Fibroblast of villous mesenchyme (primary cell): ENCODE results near the gene RFX3. TPM values are rescaled to one million over a fixed set of nuclear protein-coding genes. Genes with fewer than 3 reads are reported as not detected.
"Not testable (repeated sequence)": the region's sequence is repeated elsewhere in the genome, so short reads cannot be mapped to it uniquely, and the experiment has no call there.

Source experiments
- DNase-seq: peaks from one replicate; pipeline ENCODE4 v3.0.0-alpha.2; 2010; ENCODE audit warnings: low read depth
- H3K4me3 ChIP-seq: 2 replicates; pipeline ENCODE4 v1.5.1; 2011; ENCODE audit warnings: low read depth, mild to moderate bottlenecking, low read length
- CTCF ChIP-seq: IDR thresholded peaks from 2 replicates; pipeline ENCODE4 v1.5.1; 2012; ENCODE audit warnings: low read depth, mild to moderate bottlenecking, low read length; ENCODE audit not compliant: insufficient read depth
- total RNA-seq: library from RNA; depleted of rRNA; stranded (reverse); fragments of >200 nt; gene quantifications from 2 replicates; pipeline ENCODE4 v1.2.3, GENCODE V29; 2012

RFX3 gene
- total RNA-seq, 1 donor = 3.5 TPM

- TF ChIP-seq CTCF = no peak
- DNase-seq = no peak
- no peak overlapping the region for H3K4me3 ChIP-seq
Measured at GRCh38 chr9:3336951-3337350, 188.8 kb downstream of the RFX3 start.

DNA sequence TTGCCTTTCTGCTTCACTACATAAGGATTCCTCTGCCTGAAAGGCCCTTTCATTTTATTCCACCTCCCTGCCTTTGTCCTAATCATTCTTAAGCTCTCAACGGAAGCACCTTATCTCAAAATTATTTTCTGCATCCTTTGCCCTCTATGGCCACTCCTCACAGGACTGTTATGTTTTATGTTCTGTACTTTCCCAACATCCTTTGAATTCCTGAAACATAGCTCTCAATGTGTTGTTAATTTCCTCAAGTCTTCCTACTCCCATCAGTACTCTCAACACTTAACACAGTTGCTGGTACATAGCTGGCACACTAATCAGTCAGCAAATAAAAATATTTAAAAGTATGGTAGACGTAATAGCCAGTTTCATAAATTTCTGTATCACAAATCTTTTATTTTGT is 193.0 kb downstream of the RFX3 start:
- TF ChIP-seq CTCF = no peak
- DNase-seq = peak; percentile 40
- H3K4me3 ChIP-seq = no peak overlapping the region

- no peak overlapping the region for H3K4me3 ChIP-seq
- peak; percentile 37 for TF ChIP-seq CTCF
- DNase-seq = no peak
Measured at GRCh38 chr9:3331801-3332200, 194.0 kb downstream of the RFX3 start.

- H3K4me3 ChIP-seq = no peak overlapping the region
- no peak for DNase-seq
- TF ChIP-seq CTCF = no peak
Measured at GRCh38 chr9:3330792-3331420, 194.9 kb downstream of the RFX3 start.

- TF ChIP-seq CTCF = no peak
- DNase-seq = no peak
- H3K4me3 ChIP-seq = no peak overlapping the region
Measured at GRCh38 chr9:3329361-3329760, 196.4 kb downstream of the RFX3 start.

GRCh38 chr9:3323714-3324113 is 202.1 kb downstream of the RFX3 start:
- DNase-seq = no peak
- TF ChIP-seq CTCF = no peak
- H3K4me3 ChIP-seq = no peak overlapping the region

- no peak overlapping the region for H3K4me3 ChIP-seq
- DNase-seq = no peak
- TF ChIP-seq CTCF = no peak
Measured at GRCh38 chr9:3321186-3321585, 204.6 kb downstream of the RFX3 start.

DNA sequence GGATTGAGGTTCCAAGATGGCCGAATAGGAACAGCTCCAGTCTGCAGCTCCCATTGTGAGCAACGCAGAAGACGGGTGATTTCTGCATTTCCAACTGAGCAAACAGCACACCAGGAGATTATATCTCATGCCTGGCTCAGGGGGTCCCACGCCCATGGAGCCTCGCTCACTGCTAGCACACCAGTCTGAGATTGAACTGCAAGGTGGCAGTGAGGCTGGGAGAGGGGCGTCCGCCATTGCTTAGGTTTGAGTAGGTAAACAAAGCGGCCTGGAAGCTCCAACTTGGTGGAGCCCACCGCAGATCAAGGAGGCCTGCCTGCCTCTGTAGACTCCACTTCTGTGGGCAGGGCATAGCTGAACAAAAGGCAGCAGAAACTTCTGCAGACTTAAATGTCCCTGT is 213.2 kb downstream of the RFX3 start:
- DNase-seq, H3K4me3 ChIP-seq: not testable (repeated sequence)
